Naive thymus-derived CD4-positive, alpha-beta T cell (primary cell): ENCODE data around the gene POLR1E. TPM values are rescaled to one million over a fixed set of nuclear protein-coding genes. Genes with fewer than 3 reads are reported as not detected.

Source experiments
- ATAC-seq: fragments of 150-1000 bp; cut with Tn5 transposase; 2 replicates; pipeline ENCODE4 v1.10.0; 2021; ENCODE audit warnings: mild to moderate bottlenecking, moderate library complexity
- CTCF ChIA-PET: fragments of 350-600 bp; sonication (Branson Sonifier 250); formaldehyde crosslinking; loops from one replicate; lab custom pipeline; 2021; ENCODE audit warnings: antibody characterized with exemption; lab: Charles Lee
- POLR2A ChIA-PET: fragments of 350-600 bp; sonication (Branson Sonifier 250); formaldehyde crosslinking; loops from one replicate; lab custom pipeline; 2021; ENCODE audit warnings: antibody characterized with exemption, inconsistent platforms; lab: Charles Lee
- DNase-seq, 9 donors: peaks; one replicate each; pipeline versions ENCODE4 v3.0.0 to v3.0.0-alpha.2; 2020 to 2022; ENCODE audit warnings: mixed read lengths in 1 of 9
- H3K27ac ChIP-seq: one replicate; pipeline ENCODE4 v1.7.0; 2013; ENCODE audit warnings: mild to moderate bottlenecking, low read depth, low read length, moderate library complexity
- H3K27me3 ChIP-seq, 2 donors: one replicate each; pipeline ENCODE4 v1.7.0; 2013; ENCODE audit warnings: low read length in 2 of 2, mild to moderate bottlenecking in 2 of 2, moderate library complexity in 2 of 2; ENCODE audit not compliant: control insufficient read depth in 2 of 2, insufficient read depth in 2 of 2
- H3K36me3 ChIP-seq, 3 experiments: 1 replicate in 2 of 3; 2 replicates in 1 of 3; pipeline ENCODE4 v1.7.0; 2013; ENCODE audit warnings: low read length in 3 of 3, mild to moderate bottlenecking in 3 of 3, moderate library complexity in 1 of 3; ENCODE audit not compliant: insufficient read depth in 3 of 3, control insufficient read depth in 2 of 3
- H3K4me1 ChIP-seq, 2 donors: one replicate each; pipeline ENCODE4 v1.7.0; 2013; ENCODE audit warnings: low read length in 2 of 2, mild to moderate bottlenecking in 2 of 2, moderate library complexity in 1 of 2; ENCODE audit not compliant: control insufficient read depth in 2 of 2, insufficient read depth in 2 of 2
- H3K4me3 ChIP-seq: 2 replicates; pipeline ENCODE4 v1.7.0; 2013; ENCODE audit warnings: mild to moderate bottlenecking, low read length
- H3K9me3 ChIP-seq, 3 experiments: 1 replicate in 2 of 3; 2 replicates in 1 of 3; pipeline ENCODE4 v1.7.0; 2013; ENCODE audit warnings: low read length in 3 of 3; ENCODE audit not compliant: control insufficient read depth in 2 of 3
- H3K27ac Mint-ChIP-seq, 9 donors: one replicate each; pipeline ENCODE4 v1.8.0; 2020 to 2022; ENCODE audit warnings: mixed read lengths in 9 of 9, mild to moderate bottlenecking in 8 of 9, moderate library complexity in 5 of 9, inconsistent platforms in 2 of 9
- H3K27me3 Mint-ChIP-seq, 5 donors: one replicate each; pipeline ENCODE4 v1.8.0; 2021 to 2022; ENCODE audit warnings: mixed read lengths in 5 of 5, mild to moderate bottlenecking in 1 of 5
- H3K36me3 Mint-ChIP-seq, 5 donors: one replicate each; pipeline ENCODE4 v1.8.0; 2020 to 2022; ENCODE audit warnings: mixed read lengths in 5 of 5, mild to moderate bottlenecking in 3 of 5, inconsistent platforms in 1 of 5
- H3K4me1 Mint-ChIP-seq, 7 donors: one replicate each; pipeline ENCODE4 v1.8.0; 2020 to 2022; ENCODE audit warnings: mixed read lengths in 7 of 7, mild to moderate bottlenecking in 3 of 7, inconsistent platforms in 1 of 7
- H3K4me3 Mint-ChIP-seq, 10 donors: one replicate each; pipeline ENCODE4 v1.8.0; 2020 to 2022; ENCODE audit warnings: mild to moderate bottlenecking in 10 of 10, mixed read lengths in 10 of 10, moderate library complexity in 6 of 10, inconsistent platforms in 2 of 10
- H3K9me3 Mint-ChIP-seq, 11 donors: one replicate each; pipeline ENCODE4 v1.8.0; 2020 to 2022; ENCODE audit warnings: mixed read lengths in 11 of 11, mild to moderate bottlenecking in 4 of 11, inconsistent platforms in 1 of 11, moderate library complexity in 1 of 11
- intact Hi-C, 2 donors: fragments of 100-400 bp; cut with micrococcal nuclease; formaldehyde crosslinking; loops; one replicate each; pipeline ENCODE4 v1.15.1; 2023
- polyA plus RNA-seq, 2 donors: library from polyadenylated mRNA; unstranded; fragments of 300-500 nt; fragmentation: Illumina TruSeq; gene quantifications; one replicate each; pipeline ENCODE4 v1.2.3, GENCODE V29; 2021
- total RNA-seq, 6 experiments: library from RNA in 5 of 6; stranded (reverse) in 5 of 6; gene quantifications; 1 replicate in 5 of 6; 2 replicates in 1 of 6; pipeline ENCODE4 v1.2.3 and lab custom pipeline; 2021 to 2026

The POLR1E gene
- total and polyA plus RNA-seq, 7 experiments from 2014 or later, result 20.7 to 40.0 (median 29.2) TPM

DNA sequence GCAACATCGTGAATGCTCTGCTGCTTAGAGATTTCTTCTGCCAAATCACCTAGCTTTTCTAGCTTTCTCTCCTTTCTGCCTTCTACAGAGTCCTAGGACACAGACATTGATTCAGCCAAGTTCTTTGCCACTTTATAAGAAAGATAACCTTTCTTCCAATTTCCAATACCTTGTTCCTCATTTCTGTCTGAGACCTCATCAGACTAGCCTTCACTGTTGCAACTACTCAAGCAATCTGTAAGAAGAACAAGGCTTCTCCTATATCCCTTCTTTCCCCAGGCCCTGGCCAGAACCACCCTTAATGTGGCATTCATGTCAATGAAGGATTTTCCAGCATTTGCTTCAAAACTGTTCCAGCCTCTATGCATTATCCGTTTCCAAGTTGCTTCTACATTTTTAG is 66.1 kb downstream of the POLR1E start:
- Mint-ChIP-seq H3K4me3 (no peak overlapping the region), H3K9me3 (peaks cover 0 to 2% (median 0%) of the 10 kb centered on the region in 11 donors), H3K36me3 (no peaks in the 10 kb centered on the region), H3K27ac (no peak overlapping the region), H3K4me1 (no peaks in the 10 kb centered on the region), H3K27me3 (no peaks in the 10 kb centered on the region)
- ATAC-seq (no peak), DNase-seq (no peak)
- no peak overlapping the region for H3K4me3 ChIP-seq
- H3K27ac ChIP-seq, result no peak overlapping the region
- H3K4me1 ChIP-seq, result no peaks in the 10 kb centered on the region
- H3K36me3 ChIP-seq, result no peaks in the 10 kb centered on the region
- no peaks in the 10 kb centered on the region for H3K27me3 ChIP-seq
- CTCF ChIA-PET, result interaction anchor here (0.7 kb wide), 1 partner anchor 71 kb away, joined by 3 read pairs; no protein-coding TSS in a partner anchor
- no peaks in the 10 kb centered on the region for H3K9me3 ChIP-seq
- intact Hi-C loops, result no loop called here
- POLR2A ChIA-PET, result no interaction called here

Other genes with a start within 250 kb of the POLR1E start
- 10 to 100 TPM; 33.2 to 58.6 (median 53.1) TPM for gene GRHPR, start 63.3 kb upstream of the POLR1E start, total RNA-seq
- 10 to 100 TPM; 78.1 to 94.7 TPM for gene GRHPR, start 63.3 kb upstream of the POLR1E start, polyA plus RNA-seq
- gene ZBTB5, start 20.5 kb upstream of the POLR1E start, total RNA-seq, result 10 to 100 TPM in 4 of 5 experiments, 1 to 10 TPM in 1; 8.5 to 16.8 (median 14.8) TPM
- gene ZBTB5, start 20.5 kb upstream of the POLR1E start, polyA plus RNA-seq, result 1 to 10 TPM in 1 of 2 donors, under 1 TPM in 1; 0.60 to 1.4 TPM
- 1 to 10 TPM in 4 of 5 experiments, under 1 TPM in 1; 0.85 to 2.6 (median 2.2) TPM for gene FBXO10, start 90.4 kb downstream of the POLR1E start, total RNA-seq
- gene FBXO10, start 90.4 kb downstream of the POLR1E start, polyA plus RNA-seq, result under 1 TPM; 0.37 to 0.86 TPM
- gene TOMM5, start 106.6 kb downstream of the POLR1E start, total RNA-seq, result 10 to 100 TPM; 33.6 to 86.8 (median 44.7) TPM
- 100 to 1,000 TPM; 122 to 172 TPM for gene TOMM5, start 106.6 kb downstream of the POLR1E start, polyA plus RNA-seq
- gene FRMPD1, start 165.0 kb downstream of the POLR1E start, total RNA-seq, result not detected
- not detected for gene FRMPD1, start 165.0 kb downstream of the POLR1E start, polyA plus RNA-seq